Endometrium (tissue), 2 donors: ENCODE measurements around the gene OR4K1.
"Not testable (repeated sequence)": the region's sequence is repeated elsewhere in the genome, so short reads cannot be mapped to it uniquely, and the experiment has no call there.

Experiments
- FAIRE-seq: peaks from 2 replicates; lab custom pipeline; 2012; peaks lifted over from hg19 to GRCh38; lab: Jason Lieb, UNC
- donor health status: control.
- donor health status: control.

The OR4K1 gene, protein sequence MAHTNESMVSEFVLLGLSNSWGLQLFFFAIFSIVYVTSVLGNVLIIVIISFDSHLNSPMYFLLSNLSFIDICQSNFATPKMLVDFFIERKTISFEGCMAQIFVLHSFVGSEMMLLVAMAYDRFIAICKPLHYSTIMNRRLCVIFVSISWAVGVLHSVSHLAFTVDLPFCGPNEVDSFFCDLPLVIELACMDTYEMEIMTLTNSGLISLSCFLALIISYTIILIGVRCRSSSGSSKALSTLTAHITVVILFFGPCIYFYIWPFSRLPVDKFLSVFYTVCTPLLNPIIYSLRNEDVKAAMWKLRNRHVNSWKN

DNA sequence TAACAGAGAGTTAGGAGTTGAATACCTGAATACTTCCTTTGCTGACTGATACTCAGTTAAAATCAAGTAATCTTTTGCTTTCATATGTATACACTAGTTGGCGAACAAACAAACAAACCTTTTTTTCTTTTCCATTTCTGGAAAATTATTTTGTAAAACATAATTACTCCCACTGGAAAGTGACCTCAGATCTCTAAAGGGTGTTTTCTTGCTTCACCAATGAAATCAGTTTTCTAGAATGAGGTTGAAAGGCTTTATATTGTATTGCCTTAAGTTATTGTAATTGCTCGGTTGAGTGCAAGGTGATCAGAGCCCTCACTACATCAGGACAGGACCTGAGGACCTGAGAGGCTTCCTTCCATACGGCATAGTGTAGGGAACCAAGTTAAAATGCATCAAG lies at the start of gene OR4K1:
TSS of gene OR4K1 (plus strand) at position 301 of the 400 bp plus-strand sequence. CDS start 4,750 bp downstream, outside the sequence.
- FAIRE-seq = no peak

GRCh38 chr14:19895282-19895681 lies 35.4 kb upstream of the OR4K1 start:
- FAIRE-seq = no peak

DNA sequence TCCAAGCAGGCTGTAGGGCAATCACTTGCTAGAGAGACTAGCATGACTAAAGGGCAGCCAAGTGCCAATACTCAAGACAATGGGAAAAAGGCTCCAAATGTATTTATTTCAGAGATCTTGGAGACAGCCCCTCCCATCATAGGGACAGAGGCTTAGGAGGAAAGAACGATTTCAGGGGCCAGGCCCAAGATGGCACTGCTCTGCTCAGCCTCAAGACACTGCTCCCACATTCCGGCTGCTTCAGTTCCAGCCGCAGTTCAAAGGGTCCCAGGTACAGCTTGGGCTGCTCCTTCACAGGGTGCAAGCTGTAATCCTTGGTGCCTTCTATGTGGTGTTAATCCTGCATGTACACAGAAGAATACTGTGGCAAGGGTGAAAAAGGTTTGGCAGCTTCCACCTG lies 29.7 kb upstream of the OR4K1 start:
- FAIRE-seq = no peak

GRCh38 chr14:19902409-19902808 lies 28.3 kb upstream of the OR4K1 start:
- no peak for FAIRE-seq

DNA sequence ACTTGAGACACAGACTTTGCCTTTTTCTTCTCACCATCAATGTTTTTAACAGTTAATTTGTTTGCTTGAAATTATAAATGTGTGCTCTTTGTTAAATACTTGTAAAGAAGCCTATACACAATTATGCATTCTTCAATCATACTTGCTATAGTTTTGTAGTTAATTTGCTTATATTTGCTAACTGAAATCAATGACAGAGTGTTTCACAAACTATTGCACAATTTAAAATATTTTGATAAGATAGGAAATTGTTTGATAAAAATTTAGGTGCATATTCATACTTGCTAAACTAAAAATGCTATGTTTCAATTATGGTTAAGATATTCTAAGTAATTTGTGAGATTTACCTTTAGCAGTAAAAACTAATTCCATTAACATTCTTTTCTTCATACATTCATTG lies 24.1 kb upstream of the OR4K1 start:
- FAIRE-seq = no peak

GRCh38 chr14:19911114-19911513 lies 19.6 kb upstream of the OR4K1 start:
- FAIRE-seq = no peak

GRCh38 chr14:19917243-19917642 lies 13.5 kb upstream of the OR4K1 start:
- FAIRE-seq = no peak

DNA sequence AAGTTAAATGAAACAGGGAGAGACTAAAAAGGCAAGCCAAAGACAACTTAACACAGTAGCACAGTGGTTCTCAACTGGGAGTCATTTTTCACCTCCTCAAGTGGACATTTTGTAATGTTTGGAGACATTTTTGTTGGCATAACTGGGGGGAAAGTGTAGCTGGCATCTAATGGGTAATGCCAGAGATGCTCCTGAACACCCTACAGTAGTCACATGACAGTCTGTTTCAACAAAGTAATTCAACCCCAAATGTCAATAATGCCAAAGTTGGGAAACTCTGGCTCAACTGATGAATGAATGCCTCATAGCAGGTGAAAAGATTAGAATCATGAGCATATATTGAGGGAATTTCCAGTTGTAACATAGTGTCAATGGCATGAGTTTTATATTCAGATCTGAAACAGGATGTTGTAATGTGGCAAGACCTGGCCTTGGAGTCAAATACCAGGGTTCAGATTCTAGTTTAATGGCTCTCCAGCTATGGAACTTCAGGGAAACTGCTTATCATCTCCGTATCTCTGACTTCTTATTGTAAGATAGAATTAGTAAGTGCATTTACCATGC lies 12.7 kb upstream of the OR4K1 start:
- no peak for FAIRE-seq

DNA sequence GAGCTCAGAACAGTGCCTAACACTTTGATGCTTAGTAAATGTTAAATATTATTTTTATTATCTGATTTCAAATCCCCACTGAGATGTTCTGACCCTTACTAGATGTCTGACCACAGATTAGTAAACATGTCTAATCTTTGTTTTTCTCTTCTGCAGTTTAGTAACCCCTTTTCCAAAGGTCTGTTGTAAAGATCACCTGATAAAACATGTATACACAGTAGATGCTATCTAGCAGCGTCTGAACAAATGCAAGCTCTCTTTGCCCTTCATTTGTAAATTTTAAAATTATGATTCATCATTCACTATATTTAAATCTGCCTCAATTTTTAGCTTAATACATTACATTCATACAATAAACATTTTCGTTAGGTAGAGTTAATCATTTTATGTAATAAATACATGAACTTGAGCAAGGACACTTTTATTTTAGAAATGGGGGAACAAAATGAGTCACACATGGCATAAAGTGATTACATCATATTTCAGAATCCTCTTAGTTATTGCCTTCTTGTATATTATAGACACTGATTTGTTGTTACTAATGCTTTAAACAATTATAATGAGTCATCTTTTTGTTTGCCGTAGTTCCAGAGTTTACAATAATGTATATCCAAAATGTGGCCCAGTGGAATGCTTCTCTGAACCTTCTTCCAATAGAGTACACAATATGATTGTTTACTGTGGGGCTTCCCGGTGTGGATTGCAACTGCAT lies 12.0 kb upstream of the OR4K1 start:
- no peak for FAIRE-seq

- FAIRE-seq = no peak
Measured at GRCh38 chr14:19920021-19920657, 10.6 kb upstream of the OR4K1 start, which contains the start of gene OR4K5. TSS of gene OR4K5 (plus strand) at chr14:19920607. CDS start at chr14:19920607, 0 bp downstream.

DNA sequence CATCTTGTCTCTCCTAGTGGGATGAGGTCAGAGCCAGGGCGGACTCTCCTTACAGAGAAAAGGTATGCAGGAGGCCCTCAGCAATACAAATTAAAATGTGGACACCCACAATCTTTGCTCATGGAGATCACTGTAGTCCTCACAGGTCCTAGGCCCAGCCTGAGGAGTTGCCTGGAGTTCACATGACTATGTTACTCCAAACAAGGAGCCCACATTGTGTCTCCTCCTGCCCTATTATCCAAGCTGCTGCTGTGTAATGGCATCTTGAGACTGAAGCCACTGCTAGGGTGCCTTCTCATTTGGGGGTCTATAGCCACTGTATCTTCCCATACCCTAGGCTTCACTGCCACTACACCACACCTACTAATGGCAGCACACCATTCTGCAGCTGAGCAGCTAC lies 11.0 kb downstream of the OR4K1 start:
- no peak for FAIRE-seq

- FAIRE-seq = no peak
Measured at GRCh38 chr14:19947413-19948090, 16.8 kb downstream of the OR4K1 start.

- no peak for FAIRE-seq
Measured at GRCh38 chr14:19949218-19949617, 18.5 kb downstream of the OR4K1 start.

DNA sequence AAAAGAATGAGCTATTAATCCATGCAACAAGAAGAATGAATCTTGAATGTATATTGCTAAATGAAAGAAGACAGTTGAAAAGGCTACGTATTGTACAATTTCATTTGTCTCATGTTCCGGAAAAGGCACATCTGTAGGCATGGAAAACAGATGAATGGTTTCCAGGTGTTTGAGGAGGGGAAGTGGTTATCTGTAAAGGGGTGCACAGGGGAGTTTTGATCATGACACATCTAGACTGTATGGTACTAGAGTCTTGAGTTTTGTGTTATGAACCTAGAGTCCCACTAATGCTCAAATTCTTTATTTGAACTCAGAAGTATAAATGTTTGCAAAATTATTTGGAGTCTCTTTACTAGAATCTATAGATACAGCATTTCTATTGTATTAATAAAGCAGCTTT lies 39.0 kb downstream of the OR4K1 start:
- FAIRE-seq = not testable (repeated sequence)

DNA sequence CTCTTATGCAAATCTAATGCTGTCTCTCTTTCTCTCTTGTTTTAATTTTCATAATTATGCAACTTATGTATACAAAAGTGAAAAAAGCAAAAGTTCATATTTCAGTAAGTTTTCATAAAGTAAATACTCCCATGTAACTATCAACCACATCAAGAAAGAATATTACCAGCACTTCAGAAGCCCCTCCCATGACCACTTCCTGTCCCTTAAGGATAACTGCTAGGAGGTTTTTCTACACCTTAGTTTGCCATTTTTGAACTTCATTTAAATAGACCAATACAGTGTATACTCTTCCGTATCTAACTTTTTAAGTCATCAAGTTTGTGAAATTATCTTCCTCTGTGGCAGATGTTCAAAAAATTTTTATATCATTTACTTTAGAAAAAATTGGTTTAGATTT lies 44.1 kb downstream of the OR4K1 start:
- no peak for FAIRE-seq

GRCh38 chr14:19975291-19975690 lies 44.6 kb downstream of the OR4K1 start, which contains the start of gene OR4K15:
TSS of gene OR4K15 (plus strand) at chr14:19975591. CDS start at chr14:19975591, 0 bp downstream.
- FAIRE-seq = no peak
